Activated T-cell treated with anti-CD3 and anti-CD28 coated beads, Interleukin-2, amount 50 U/mL, for 4 hours (primary cell): ENCODE results near the gene ENKUR. TPM values are rescaled to one million over a fixed set of nuclear protein-coding genes. Genes with fewer than 3 reads are reported as not detected.

Experiments used
- ATAC-seq, 2 donors: fragments of 200-7000 bp; cut with Tn5 transposase; one replicate each; pipeline ENCODE4 v1.10.0; 2021
- DNase-seq: peaks from one replicate; pipeline ENCODE4 v3.0.0-alpha.2; 2020
- H3K27me3 Mint-ChIP-seq: one replicate; pipeline ENCODE4 v1.8.0; 2021; ENCODE audit warnings: low read depth, mixed read lengths
- H3K36me3 Mint-ChIP-seq: one replicate; pipeline ENCODE4 v1.8.0; 2022; ENCODE audit warnings: mixed read lengths; ENCODE audit not compliant: insufficient read depth
- H3K4me1 Mint-ChIP-seq: one replicate; pipeline ENCODE4 v1.8.0; 2021; ENCODE audit warnings: low read depth, mixed read lengths
- H3K4me3 Mint-ChIP-seq: one replicate; pipeline ENCODE4 v1.8.0; 2021; ENCODE audit warnings: mild to moderate bottlenecking, moderate library complexity, mixed read lengths
- H3K9me3 Mint-ChIP-seq: one replicate; pipeline ENCODE4 v1.8.0; 2021; ENCODE audit warnings: mixed read lengths
- total RNA-seq, 3 donors: library from RNA; stranded (reverse); gene quantifications; one replicate each; pipeline ENCODE4 v1.2.1, GENCODE V29; 2021

The ENKUR gene
- total RNA-seq, 3 donors from 2014 or later, result not detected

- peak; percentile 75 to 85 for ATAC-seq
- Mint-ChIP-seq H3K36me3 (no peaks in the 10 kb centered on the region), H3K27me3 (no peaks in the 10 kb centered on the region), H3K4me3 (peak overlapping the region; percentile 75), H3K4me1 (peaks cover 18% of the 10 kb centered on the region), H3K9me3 (no peaks in the 10 kb centered on the region)
- DNase-seq, result peak; percentile 43
Observed at GRCh38 chr10:24952707-24953645, 63.0 kb downstream of the ENKUR start.

GRCh38 chr10:24952143-24952706 lies 63.7 kb downstream of the ENKUR start, which contains the start of gene PRTFDC1:
PRTFDC1 (minus strand) TSS chr10:24952606; CDS start chr10:24952575, 31 bp downstream.
- DNase-seq (peak; percentile 15), ATAC-seq (peak; percentile 46 to 47)
- Mint-ChIP-seq H3K9me3 (no peaks in the 10 kb centered on the region), H3K4me3 (peak within 1 kb of the TSS; percentile 75), H3K4me1 (peaks cover 23% of the 10 kb centered on the region), H3K27me3 (no peaks in the 10 kb centered on the region), H3K36me3 (no peaks in the 10 kb centered on the region)

GRCh38 chr10:24951201-24952142 lies 64.5 kb downstream of the ENKUR start:
- no peaks in the 10 kb centered on the region for H3K9me3 Mint-ChIP-seq
- H3K27me3 Mint-ChIP-seq, result no peaks in the 10 kb centered on the region
- H3K4me1 Mint-ChIP-seq, result peaks cover 23% of the 10 kb centered on the region
- no peaks in the 10 kb centered on the region for H3K36me3 Mint-ChIP-seq
- no peak for ATAC-seq
- peak overlapping the region; percentile 69 for H3K4me3 Mint-ChIP-seq
- DNase-seq, result no peak

- ATAC-seq (no peak), DNase-seq (no peak)
- Mint-ChIP-seq H3K9me3 (no peaks in the 10 kb centered on the region), H3K4me3 (no peak overlapping the region), H3K4me1 (peaks cover 23% of the 10 kb centered on the region), H3K27me3 (no peaks in the 10 kb centered on the region), H3K36me3 (no peaks in the 10 kb centered on the region)
Observed at GRCh38 chr10:24950439-24950838, 65.5 kb downstream of the ENKUR start.

- Mint-ChIP-seq H3K36me3 (no peaks in the 10 kb centered on the region), H3K4me3 (no peak overlapping the region), H3K9me3 (no peaks in the 10 kb centered on the region), H3K4me1 (peaks cover 23% of the 10 kb centered on the region), H3K27me3 (no peaks in the 10 kb centered on the region)
- DNase-seq (no peak), ATAC-seq (no peak)
Observed at GRCh38 chr10:24949616-24950015, 66.3 kb downstream of the ENKUR start.

- Mint-ChIP-seq H3K36me3 (no peaks in the 10 kb centered on the region), H3K4me3 (no peak overlapping the region), H3K9me3 (no peaks in the 10 kb centered on the region), H3K27me3 (no peaks in the 10 kb centered on the region), H3K4me1 (peaks cover 15% of the 10 kb centered on the region)
- peak; percentile 71 to 83 for ATAC-seq
- no peak for DNase-seq
Observed at GRCh38 chr10:24947304-24948097, 68.5 kb downstream of the ENKUR start.

- H3K4me3 Mint-ChIP-seq, result no peak overlapping the region
- H3K27me3 Mint-ChIP-seq, result no peaks in the 10 kb centered on the region
- no peaks in the 10 kb centered on the region for H3K9me3 Mint-ChIP-seq
- H3K36me3 Mint-ChIP-seq, result no peaks in the 10 kb centered on the region
- H3K4me1 Mint-ChIP-seq, result peaks cover 11% of the 10 kb centered on the region
- DNase-seq (no peak), ATAC-seq (no peak)
Observed at GRCh38 chr10:24944512-24945255, 71.3 kb downstream of the ENKUR start.

- Mint-ChIP-seq H3K9me3 (no peaks in the 10 kb centered on the region), H3K36me3 (no peaks in the 10 kb centered on the region), H3K4me3 (no peak overlapping the region), H3K4me1 (peaks cover 3% of the 10 kb centered on the region), H3K27me3 (no peaks in the 10 kb centered on the region)
- ATAC-seq (no peak), DNase-seq (no peak)
Observed at GRCh38 chr10:24938525-24938924, 77.4 kb downstream of the ENKUR start.

GRCh38 chr10:24938076-24938475 lies 77.9 kb downstream of the ENKUR start:
- Mint-ChIP-seq H3K36me3 (no peaks in the 10 kb centered on the region), H3K4me1 (peaks cover 3% of the 10 kb centered on the region), H3K9me3 (no peaks in the 10 kb centered on the region), H3K27me3 (no peaks in the 10 kb centered on the region), H3K4me3 (no peak overlapping the region)
- ATAC-seq (no peak), DNase-seq (no peak)

GRCh38 chr10:24935504-24936292 lies 80.3 kb downstream of the ENKUR start:
- Mint-ChIP-seq H3K36me3 (no peaks in the 10 kb centered on the region), H3K4me1 (peaks cover 3% of the 10 kb centered on the region), H3K9me3 (no peaks in the 10 kb centered on the region), H3K4me3 (no peak overlapping the region), H3K27me3 (no peaks in the 10 kb centered on the region)
- DNase-seq (no peak), ATAC-seq (peak; percentile 27 to 73)
